Stimulated activated CD8-positive, alpha-beta memory T cell treated with anti-CD3 and anti-CD28 coated beads, Interleukin-12 subunit alpha, Interleukin-12 subunit beta, amount 100 ng/mL, for 24 hours (primary cell): ENCODE data around the gene TMEM266.
"Not testable (repeated sequence)": the region's sequence is repeated elsewhere in the genome, so short reads cannot be mapped to it uniquely, and the experiment has no call there.

Source experiments
- DNase-seq: peaks from one replicate; pipeline ENCODE4 v3.0.0-alpha.2; 2020; ENCODE audit errors: extremely low read depth

TMEM266 gene

GRCh38 chr15:76059320-76060117 is at the start of gene TMEM266:
TMEM266 (plus strand) TSS chr15:76059985; CDS start chr15:76134264, 74,279 bp downstream.
- no peak for DNase-seq

GRCh38 chr15:76010613-76011012 is 49.2 kb upstream of the TMEM266 start:
- DNase-seq = no peak

GRCh38 chr15:76011627-76012551 is 47.9 kb upstream of the TMEM266 start, which contains the start of gene NRG4:
NRG4 (minus strand) TSS chr15:76012424; CDS start chr15:76011230, 1,194 bp downstream.
- DNase-seq = no peak

GRCh38 chr15:76013470-76013869 is 46.3 kb upstream of the TMEM266 start:
- not testable (repeated sequence) for DNase-seq

GRCh38 chr15:76024021-76024768 is 35.6 kb upstream of the TMEM266 start:
- no peak for DNase-seq

- DNase-seq = no peak
These were observed 27.7 kb upstream of the TMEM266 start for GRCh38 chr15:76032046-76032445.

GRCh38 chr15:76033438-76033837 is 26.3 kb upstream of the TMEM266 start:
- DNase-seq = no peak

GRCh38 chr15:76034111-76034510 is 25.7 kb upstream of the TMEM266 start:
- DNase-seq = no peak

GRCh38 chr15:76035593-76035992 is 24.2 kb upstream of the TMEM266 start:
- DNase-seq = no peak

- no peak for DNase-seq
These were observed 21.3 kb upstream of the TMEM266 start for GRCh38 chr15:76038512-76038911.

- DNase-seq = not testable (repeated sequence)
These were observed 5.6 kb upstream of the TMEM266 start for GRCh38 chr15:76054201-76054600.

- no peak for DNase-seq
These were observed 2.9 kb upstream of the TMEM266 start for GRCh38 chr15:76056931-76057330.

GRCh38 chr15:76057332-76058000 is 2.3 kb upstream of the TMEM266 start:
- DNase-seq = no peak

- no peak for DNase-seq
These were observed 968 bp upstream of the TMEM266 start for GRCh38 chr15:76058714-76059319.

- DNase-seq = no peak
These were observed 569 bp downstream of the TMEM266 start for GRCh38 chr15:76060118-76060989.

GRCh38 chr15:76061700-76062099 is 1.9 kb downstream of the TMEM266 start:
- DNase-seq = no peak

- DNase-seq = no peak
These were observed 2.5 kb downstream of the TMEM266 start for GRCh38 chr15:76062286-76062685.

- no peak for DNase-seq
These were observed 4.6 kb downstream of the TMEM266 start for GRCh38 chr15:76064375-76064774.

- no peak for DNase-seq
These were observed 5.5 kb downstream of the TMEM266 start for GRCh38 chr15:76065245-76065644.

- DNase-seq = no peak
These were observed 6.0 kb downstream of the TMEM266 start for GRCh38 chr15:76065793-76066192.
